GM23248 (cell line): ENCODE measurements around the gene ARFRP1. TPM values are rescaled to one million over a fixed set of nuclear protein-coding genes. Genes with fewer than 3 reads are reported as not detected.

Source experiments
- DNase-seq: peaks from one replicate; pipeline ENCODE4 v3.0.0-alpha.2; 2015
- H2AFZ ChIP-seq: fragments of 200-600 bp; sonication (generic); 2 replicates; pipeline ENCODE4 v1.6.1; 2016; ENCODE audit warnings: antibody characterized with exemption
- H3F3A ChIP-seq: fragments of 200-600 bp; sonication (generic); 2 replicates; pipeline ENCODE4 v1.6.1; 2016; ENCODE audit warnings: mild to moderate bottlenecking, antibody characterized with exemption, mixed run types; ENCODE audit not compliant: insufficient read depth
- H3K27ac ChIP-seq: fragments of 200-600 bp; sonication (generic); 2 replicates; pipeline ENCODE4 v1.5.1; 2016; ENCODE audit warnings: mild to moderate bottlenecking
- H3K27me3 ChIP-seq: fragments of 200-600 bp; sonication (generic); replicated peaks from 2 replicates; pipeline ENCODE4 v1.6.1; 2016; ENCODE audit warnings: mild to moderate bottlenecking; ENCODE audit not compliant: insufficient read depth
- H3K36me3 ChIP-seq: fragments of 200-600 bp; sonication (generic); 2 replicates; pipeline ENCODE4 v1.6.1; 2016; ENCODE audit warnings: low read depth, mild to moderate bottlenecking
- H3K4me1 ChIP-seq: fragments of 200-600 bp; sonication (generic); 2 replicates; pipeline ENCODE4 v1.6.1; 2016; ENCODE audit warnings: mild to moderate bottlenecking; ENCODE audit not compliant: insufficient read depth
- H3K4me2 ChIP-seq: fragments of 200-600 bp; sonication (generic); one replicate; pipeline ENCODE4 v1.6.1; 2016; ENCODE audit warnings: mild to moderate bottlenecking; ENCODE audit not compliant: unreplicated experiment
- H3K4me3 ChIP-seq: fragments of 200-600 bp; sonication (generic); 2 replicates; pipeline ENCODE4 v1.5.1; 2016; ENCODE audit warnings: mild to moderate bottlenecking
- H3K79me2 ChIP-seq: fragments of 200-600 bp; sonication (generic); 2 replicates; pipeline ENCODE4 v1.6.1; 2016; ENCODE audit warnings: mild to moderate bottlenecking; ENCODE audit not compliant: insufficient read depth
- H3K9ac ChIP-seq: fragments of 200-600 bp; sonication (generic); 2 replicates; pipeline ENCODE4 v1.6.1; 2016; ENCODE audit warnings: mild to moderate bottlenecking
- H3K9me2 ChIP-seq: fragments of 200-600 bp; sonication (generic); 2 replicates; pipeline ENCODE4 v1.6.1; 2016; ENCODE audit warnings: mixed run types, mild to moderate bottlenecking, moderate library complexity; ENCODE audit not compliant: insufficient read depth
- H3K9me3 ChIP-seq: fragments of 200-600 bp; sonication (generic); one replicate; pipeline ENCODE4 v1.6.1; 2017; ENCODE audit warnings: low read depth
- H4K20me1 ChIP-seq: fragments of 200-600 bp; sonication (generic); 2 replicates; pipeline ENCODE4 v1.6.0; 2016; ENCODE audit not compliant: insufficient read depth
- EZH2 ChIP-seq: fragments of 200-600 bp; sonication (generic); IDR thresholded peaks from 2 replicates; pipeline ENCODE4 v1.6.1; 2018; ENCODE audit warnings: antibody characterized with exemption, mild to moderate bottlenecking; ENCODE audit not compliant: insufficient read depth, poor library complexity, severe bottlenecking
- EZH2phosphoT487 ChIP-seq: fragments of 200-600 bp; sonication (generic); IDR thresholded peaks from 2 replicates; pipeline ENCODE4 v1.6.1; 2018; ENCODE audit warnings: antibody characterized with exemption, moderate library complexity, mild to moderate bottlenecking, low read depth; ENCODE audit not compliant: insufficient read depth
- WGBS, 2 experiments: methylation state at CpG; one replicate each; pipeline ENCODE4 v1.1.6; 2015 to 2017; ENCODE audit warnings: low lambda C conversion rate in 2 of 2, low coverage in 1 of 2; ENCODE audit errors: missing lambda C conversion rate in 2 of 2; 5-methylcytosine and 5-hydroxymethylcytosine counted together
- in situ Hi-C: fragments of 300-500 bp; cut with MboI; formaldehyde crosslinking; loops from 2 replicates; pipeline ENCODE4 v1.15.0; 2020
- polyA plus RNA-seq: library from polyadenylated mRNA; unstranded; fragments of >200 nt; fragmentation: Nextera tagmentation; extraction: Ambion mirVana; gene quantifications from 2 replicates; pipeline ENCODE4 v1.2.1, GENCODE V29; 2016
- total RNA-seq: library from RNA; depleted of rRNA; stranded (reverse); fragments of >200 nt; shearing (Covaris generic); gene quantifications from 2 replicates; pipeline ENCODE4 v1.2.3, GENCODE V29; 2014

ARFRP1 gene
- total and polyA plus RNA-seq, 2 experiments from 2014 or later, result 57.6 to 61.4 TPM

- H3K4me2 ChIP-seq, result peak overlapping the region; percentile 78
- no peaks in the 10 kb centered on the region for H4K20me1 ChIP-seq
- WGBS, 2 experiments, result 53 to 57% methylated on average over 13 of the region's 13 CpGs
- no peaks in the 10 kb centered on the region for H3K36me3 ChIP-seq
- H3K27ac ChIP-seq, result peak overlapping the region; percentile 75
- no peaks in the 10 kb centered on the region for H3K9me3 ChIP-seq
- peak; percentile 24 for DNase-seq
- TF ChIP-seq EZH2phosphoT487 (no peak), EZH2 (no peak)
- in situ Hi-C loops, result no loop called here
- H3K9me2 ChIP-seq, result no peaks in the 10 kb centered on the region
- H3K4me1 ChIP-seq, result peaks cover 13% of the 10 kb centered on the region
- peak overlapping the region; percentile 81 for H2AFZ ChIP-seq
- H3K4me3 ChIP-seq, result peak overlapping the region; percentile 85
- H3K79me2 ChIP-seq, result peaks cover 49% of the 10 kb centered on the region
- peak overlapping the region; percentile 88 for H3K9ac ChIP-seq
- no peaks in the 10 kb centered on the region for H3K27me3 ChIP-seq
- peaks cover 7% of the 10 kb centered on the region; the same call in 1 of the 2 replicates for H3F3A ChIP-seq
These were observed 48.4 kb downstream of the ARFRP1 start for GRCh38 chr20:63659370-63659769.

GRCh38 chr20:63658749-63659187 is 49.0 kb downstream of the ARFRP1 start:
- Histone ChIP-seq H3K4me3 (peak overlapping the region; percentile 85), H3K36me3 (no peaks in the 10 kb centered on the region), H2AFZ (peak overlapping the region; percentile 81), H3K9me3 (no peaks in the 10 kb centered on the region), H3F3A (peaks cover 7% of the 10 kb centered on the region; the same call in 1 of the 2 replicates), H3K9ac (peak overlapping the region; percentile 88), H3K9me2 (no peaks in the 10 kb centered on the region), H3K27ac (peak overlapping the region; percentile 75), H3K79me2 (peaks cover 43% of the 10 kb centered on the region), H3K4me2 (peak overlapping the region; percentile 78), H3K27me3 (no peaks in the 10 kb centered on the region), H4K20me1 (no peaks in the 10 kb centered on the region), H3K4me1 (peaks cover 13% of the 10 kb centered on the region)
- DNase-seq, result peak; percentile 81
- 0% methylated on average over 25 of the region's 25 CpGs for WGBS, 2 experiments
- in situ Hi-C loops, result no loop called here
- no peak for TF ChIP-seq EZH2phosphoT487
- TF ChIP-seq EZH2, result no peak

- WGBS, 2 experiments, result 2% methylated on average over 53 to 72 of the region's 73 CpGs
- TF ChIP-seq EZH2, result no peak
- TF ChIP-seq EZH2phosphoT487, result no peak
These were observed 49.6 kb downstream of the ARFRP1 start, which contains the start of gene RTEL1 for GRCh38 chr20:63657937-63658748. Gene RTEL1 (plus strand): TSS chr20:63658312. CDS start chr20:63659403, 1,091 bp downstream.

GRCh38 chr20:63657260-63657936 is 50.4 kb downstream of the ARFRP1 start:
- peak overlapping the region; percentile 85 for H3K4me3 ChIP-seq
- 15 to 20% methylated on average over 31 of the region's 31 CpGs for WGBS, 2 experiments
- TF ChIP-seq EZH2phosphoT487 (no peak), EZH2 (no peak)
- no peaks in the 10 kb centered on the region for H3K36me3 ChIP-seq
- peak overlapping the region; percentile 68 for H3K4me2 ChIP-seq
- H3K79me2 ChIP-seq, result peaks cover 35% of the 10 kb centered on the region
- peak overlapping the region; percentile 75 for H3K27ac ChIP-seq
- H3K9me3 ChIP-seq, result no peaks in the 10 kb centered on the region
- no peaks in the 10 kb centered on the region for H3K27me3 ChIP-seq
- H3K4me1 ChIP-seq, result peaks cover 13% of the 10 kb centered on the region
- H3F3A ChIP-seq, result peaks cover 7% of the 10 kb centered on the region; the same call in 1 of the 2 replicates
- no peaks in the 10 kb centered on the region for H4K20me1 ChIP-seq
- DNase-seq, result peak; percentile 58
- in situ Hi-C loops, result no loop called here
- peak overlapping the region; percentile 88 for H3K9ac ChIP-seq
- H2AFZ ChIP-seq, result peak overlapping the region; percentile 81
- no peaks in the 10 kb centered on the region for H3K9me2 ChIP-seq

More at GRCh38 chr20:63657937-63658748, 49.6 kb downstream of the ARFRP1 start, which contains the start of gene RTEL1:
- Histone ChIP-seq H2AFZ (peak within 1 kb of the TSS; percentile 81), H3K27me3 (no peaks in the 10 kb centered on the region), H4K20me1 (no peaks in the 10 kb centered on the region), H3K79me2 (peaks cover 41% of the 10 kb centered on the region), H3K4me2 (peak within 1 kb of the TSS; percentile 78), H3K27ac (peak within 1 kb of the TSS; percentile 75), H3F3A (peaks cover 7% of the 10 kb centered on the region; the same call in 1 of the 2 replicates), H3K9ac (peak within 1 kb of the TSS; percentile 88), H3K9me2 (no peaks in the 10 kb centered on the region), H3K36me3 (no peaks in the 10 kb centered on the region), H3K4me1 (peaks cover 13% of the 10 kb centered on the region), H3K4me3 (peak within 1 kb of the TSS; percentile 85), H3K9me3 (no peaks in the 10 kb centered on the region)
- peak; percentile 97 for DNase-seq
- in situ Hi-C loops, result no loop called here
